Measurements from ENCODE around the gene AADACL3.

AADACL3 gene

DNA sequence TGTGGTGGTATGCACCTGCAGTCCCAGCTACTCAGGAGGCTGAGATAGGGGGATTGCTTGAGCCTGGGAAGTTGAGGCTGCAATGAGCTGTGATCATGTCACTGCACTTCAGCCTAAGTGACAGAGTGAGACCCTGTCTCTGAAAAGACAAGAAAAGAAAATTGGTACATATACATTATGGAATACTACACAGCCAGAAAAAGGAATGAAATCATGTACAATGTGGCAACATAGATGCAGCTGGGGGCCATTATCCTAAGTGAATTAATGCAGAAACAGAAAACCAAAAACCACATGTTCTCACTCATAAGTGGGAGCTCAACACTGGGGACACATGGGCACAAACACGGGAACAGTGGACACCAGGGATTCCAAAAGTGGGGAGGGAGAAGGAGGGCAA is 23.0 kb downstream of the AADACL3 start:
- DNase-seq (ENCODE audit: extremely low read depth, insufficient read length) = no peak

DNA sequence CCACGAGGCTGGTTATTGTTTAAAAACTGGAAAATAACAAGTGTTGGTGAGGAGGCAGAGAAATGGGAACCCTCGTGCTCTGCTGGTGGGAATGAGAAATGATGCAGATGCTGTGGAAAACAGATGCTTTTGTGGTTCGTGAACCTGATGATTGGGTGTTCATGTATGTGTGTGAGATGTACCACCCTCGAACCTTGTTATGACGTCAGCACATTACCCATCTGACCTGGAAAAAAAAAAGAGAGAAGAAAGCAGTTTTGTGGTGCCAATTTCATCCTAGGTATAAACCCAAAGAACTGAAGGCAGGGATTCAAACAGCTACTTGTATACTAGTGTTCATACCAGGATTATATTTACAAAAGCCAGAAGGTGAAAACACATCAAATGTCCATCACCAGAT is 23.7 kb downstream of the AADACL3 start:
- no peak overlapping the region for H3K4me3 ChIP-seq (replicated peaks; ENCODE audit: low read depth, low read length)

More for the DNA sequence above, 23.0 kb downstream of the AADACL3 start:
- H3K27me3 ChIP-seq (replicated peaks; ENCODE audit: control insufficient read depth, insufficient read depth, low read length) = no peaks in the 10 kb centered on the region
- H3K4me3 ChIP-seq (replicated peaks; ENCODE audit: low read depth, low read length) = no peak overlapping the region
- no peaks in the 10 kb centered on the region for H3K36me3 ChIP-seq (ENCODE audit: control insufficient read depth, insufficient read depth, low read length)
- TF ChIP-seq, protein P1, sequence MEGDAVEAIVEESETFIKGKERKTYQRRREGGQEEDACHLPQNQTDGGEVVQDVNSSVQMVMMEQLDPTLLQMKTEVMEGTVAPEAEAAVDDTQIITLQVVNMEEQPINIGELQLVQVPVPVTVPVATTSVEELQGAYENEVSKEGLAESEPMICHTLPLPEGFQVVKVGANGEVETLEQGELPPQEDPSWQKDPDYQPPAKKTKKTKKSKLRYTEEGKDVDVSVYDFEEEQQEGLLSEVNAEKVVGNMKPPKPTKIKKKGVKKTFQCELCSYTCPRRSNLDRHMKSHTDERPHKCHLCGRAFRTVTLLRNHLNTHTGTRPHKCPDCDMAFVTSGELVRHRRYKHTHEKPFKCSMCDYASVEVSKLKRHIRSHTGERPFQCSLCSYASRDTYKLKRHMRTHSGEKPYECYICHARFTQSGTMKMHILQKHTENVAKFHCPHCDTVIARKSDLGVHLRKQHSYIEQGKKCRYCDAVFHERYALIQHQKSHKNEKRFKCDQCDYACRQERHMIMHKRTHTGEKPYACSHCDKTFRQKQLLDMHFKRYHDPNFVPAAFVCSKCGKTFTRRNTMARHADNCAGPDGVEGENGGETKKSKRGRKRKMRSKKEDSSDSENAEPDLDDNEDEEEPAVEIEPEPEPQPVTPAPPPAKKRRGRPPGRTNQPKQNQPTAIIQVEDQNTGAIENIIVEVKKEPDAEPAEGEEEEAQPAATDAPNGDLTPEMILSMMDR (IDR thresholded peaks at IDR 0.05; ENCODE audit: insufficient read depth, low read length, poor library complexity, severe bottlenecking) = no peak

DNA sequence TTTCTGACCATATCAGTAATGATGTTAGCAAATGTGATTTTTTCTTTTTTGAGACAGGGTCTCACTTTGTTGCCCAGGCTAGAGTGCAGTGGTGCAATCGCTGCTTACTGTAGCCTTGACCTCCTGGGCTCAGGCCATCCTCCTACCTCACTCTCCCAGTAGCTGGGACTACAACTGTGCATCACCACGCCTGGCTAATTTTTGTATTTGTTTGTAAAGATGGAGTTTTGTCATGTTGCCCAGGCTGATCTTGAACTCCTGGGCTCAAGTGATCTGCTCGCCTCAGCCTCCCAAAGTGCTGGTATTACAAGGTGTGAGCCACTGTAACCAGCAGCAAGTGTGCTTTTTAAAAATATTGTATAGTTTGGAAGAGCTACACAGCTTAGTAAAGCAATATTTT is 26.0 kb downstream of the AADACL3 start:
- no peak for DNase-seq (ENCODE audit: extremely low read depth, insufficient read length)
- Histone ChIP-seq H3K27me3 (replicated peaks; ENCODE audit: control insufficient read depth, insufficient read depth, low read length) (no peaks in the 10 kb centered on the region), H3K36me3 (ENCODE audit: control insufficient read depth, insufficient read depth, low read length) (no peaks in the 10 kb centered on the region), H3K4me3 (replicated peaks; ENCODE audit: low read depth, low read length) (no peak overlapping the region)
- TF ChIP-seq, protein P1 (IDR thresholded peaks at IDR 0.05; ENCODE audit: insufficient read depth, low read length, poor library complexity, severe bottlenecking) = no peak

More for the DNA sequence above, 23.7 kb downstream of the AADACL3 start:
- no peaks in the 10 kb centered on the region for H3K36me3 ChIP-seq (ENCODE audit: control insufficient read depth, insufficient read depth, low read length)
- DNase-seq (ENCODE audit: extremely low read depth, insufficient read length) = no peak
- TF ChIP-seq, protein P1 (IDR thresholded peaks at IDR 0.05; ENCODE audit: insufficient read depth, low read length, poor library complexity, severe bottlenecking) = no peak
- H3K27me3 ChIP-seq (replicated peaks; ENCODE audit: control insufficient read depth, insufficient read depth, low read length) = no peaks in the 10 kb centered on the region

DNA sequence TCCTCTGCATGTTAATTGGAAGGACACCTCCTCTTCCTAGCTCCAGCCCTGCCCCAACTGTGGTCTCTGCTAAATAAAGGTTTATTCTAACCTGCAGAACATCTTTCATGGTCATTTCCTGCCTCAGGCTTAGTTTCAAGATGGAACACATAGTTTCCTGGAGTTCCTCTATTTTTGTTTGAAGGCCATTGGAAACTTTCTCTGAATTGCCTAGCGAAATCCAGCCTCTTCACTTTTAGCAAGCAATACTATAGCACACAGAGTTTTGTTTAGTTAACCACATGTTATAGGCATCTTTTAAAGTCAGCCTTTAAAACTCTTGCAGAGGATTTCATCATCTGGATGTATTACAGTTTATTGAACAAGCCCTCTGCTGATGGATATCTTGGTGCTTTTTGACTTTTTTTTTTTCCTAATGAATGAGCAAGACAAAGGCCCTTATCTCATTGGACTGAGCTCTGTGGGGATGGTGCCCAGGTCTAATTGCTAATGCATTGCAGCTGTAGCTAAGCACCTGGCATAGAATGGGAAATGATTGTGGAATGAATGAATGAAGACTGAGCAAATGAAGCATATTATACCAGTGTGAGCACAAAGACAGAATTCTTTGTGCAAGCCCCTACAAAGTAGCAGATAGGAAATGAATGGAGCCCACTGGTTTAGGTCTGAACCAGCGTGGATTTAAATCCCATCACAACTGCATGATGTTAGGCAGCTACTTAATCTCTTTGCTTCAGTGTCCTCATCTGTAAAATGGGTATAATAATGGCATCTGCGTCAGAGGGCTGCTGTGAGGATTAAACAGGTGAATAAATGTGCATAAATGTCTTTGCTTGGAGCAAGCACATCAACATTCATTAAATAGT is 29.4 kb downstream of the AADACL3 start:
- TF ChIP-seq, protein P1 (IDR thresholded peaks at IDR 0.05; ENCODE audit: insufficient read depth, low read length, poor library complexity, severe bottlenecking) = no peak
- H3K4me3 ChIP-seq (replicated peaks; ENCODE audit: low read depth, low read length) = no peak overlapping the region
- DNase-seq (ENCODE audit: extremely low read depth, insufficient read length) = no peak
- H3K27me3 ChIP-seq (replicated peaks; ENCODE audit: control insufficient read depth, insufficient read depth, low read length) = no peaks in the 10 kb centered on the region
- H3K36me3 ChIP-seq (ENCODE audit: control insufficient read depth, insufficient read depth, low read length) = no peaks in the 10 kb centered on the region

DNA sequence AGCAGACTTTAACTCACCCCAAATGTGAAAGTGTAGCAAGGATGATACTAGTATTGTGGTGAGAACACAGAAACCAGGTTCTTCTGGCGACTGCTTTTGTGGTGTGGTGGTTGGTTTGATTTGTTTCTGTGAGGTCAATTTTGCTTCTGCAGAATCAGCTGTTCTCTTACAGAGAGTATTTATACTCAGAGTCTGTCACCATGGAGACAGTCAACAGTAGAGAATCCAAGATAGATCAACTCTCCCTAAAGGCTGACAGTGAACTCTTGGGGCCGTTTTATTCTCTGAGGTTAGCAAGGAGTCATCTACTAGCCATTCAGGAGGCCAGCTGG is 30.0 kb downstream of the AADACL3 start, which contains the start of gene CFAP107:
CFAP107 (plus strand) TSS at position 209 of the 332 bp plus-strand sequence. CDS start 231 bp downstream, outside the sequence.
- no peak for DNase-seq (ENCODE audit: extremely low read depth, insufficient read length)
- no peak within 1 kb of the TSS for H3K4me3 ChIP-seq (replicated peaks; ENCODE audit: low read depth, low read length)
- H3K27me3 ChIP-seq (replicated peaks; ENCODE audit: control insufficient read depth, insufficient read depth, low read length) = no peaks in the 10 kb centered on the region
- TF ChIP-seq, protein P1 (IDR thresholded peaks at IDR 0.05; ENCODE audit: insufficient read depth, low read length, poor library complexity, severe bottlenecking) = no peak
- no peaks in the 10 kb centered on the region for H3K36me3 ChIP-seq (ENCODE audit: control insufficient read depth, insufficient read depth, low read length)

All from GM06990 (cell line).